ENCODE results near the gene FOXD1.

DNA sequence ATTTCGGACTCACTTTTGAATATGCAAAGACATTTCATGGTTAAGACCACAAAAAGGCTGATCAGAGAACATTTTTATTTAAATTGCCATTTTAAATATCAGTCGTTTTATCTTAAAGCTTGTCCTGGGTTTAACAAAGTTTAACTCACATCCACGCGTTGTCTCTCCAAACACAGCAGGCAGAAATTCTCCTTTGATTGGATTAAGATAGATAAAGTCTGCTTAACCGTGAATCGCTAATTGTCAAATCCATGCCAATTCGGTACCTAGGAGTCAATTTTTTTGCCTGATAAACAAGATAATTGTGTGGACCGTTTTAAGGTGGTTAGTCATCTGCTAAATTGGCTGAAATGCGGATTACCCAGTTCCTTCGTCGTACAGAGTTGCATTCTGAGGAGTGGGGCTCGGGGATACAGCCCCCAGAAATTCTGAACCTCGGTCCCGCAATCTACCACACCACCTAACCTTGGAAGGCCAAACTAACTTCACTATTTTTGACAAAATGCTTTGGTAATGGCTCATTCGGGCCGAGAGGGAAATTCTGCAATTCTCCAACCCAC is 49.0 kb upstream of the FOXD1 start:
- TF ChIP-seq, protein P1, sequence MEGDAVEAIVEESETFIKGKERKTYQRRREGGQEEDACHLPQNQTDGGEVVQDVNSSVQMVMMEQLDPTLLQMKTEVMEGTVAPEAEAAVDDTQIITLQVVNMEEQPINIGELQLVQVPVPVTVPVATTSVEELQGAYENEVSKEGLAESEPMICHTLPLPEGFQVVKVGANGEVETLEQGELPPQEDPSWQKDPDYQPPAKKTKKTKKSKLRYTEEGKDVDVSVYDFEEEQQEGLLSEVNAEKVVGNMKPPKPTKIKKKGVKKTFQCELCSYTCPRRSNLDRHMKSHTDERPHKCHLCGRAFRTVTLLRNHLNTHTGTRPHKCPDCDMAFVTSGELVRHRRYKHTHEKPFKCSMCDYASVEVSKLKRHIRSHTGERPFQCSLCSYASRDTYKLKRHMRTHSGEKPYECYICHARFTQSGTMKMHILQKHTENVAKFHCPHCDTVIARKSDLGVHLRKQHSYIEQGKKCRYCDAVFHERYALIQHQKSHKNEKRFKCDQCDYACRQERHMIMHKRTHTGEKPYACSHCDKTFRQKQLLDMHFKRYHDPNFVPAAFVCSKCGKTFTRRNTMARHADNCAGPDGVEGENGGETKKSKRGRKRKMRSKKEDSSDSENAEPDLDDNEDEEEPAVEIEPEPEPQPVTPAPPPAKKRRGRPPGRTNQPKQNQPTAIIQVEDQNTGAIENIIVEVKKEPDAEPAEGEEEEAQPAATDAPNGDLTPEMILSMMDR (IDR thresholded peaks at IDR 0.05), result no peak
- TF ChIP-seq POLR2A (IDR thresholded peaks at IDR 0.05), result no peak
